HTERT RPE-1 (cell line): ENCODE results near the gene PXDN.

Experiments
- in situ Hi-C: fragments of 300-500 bp; cut with MboI; formaldehyde crosslinking; loops from 4 replicates; pipeline ENCODE4 v1.14.3; 2020; ENCODE audit warnings: low sequenced_read_pairs

Gene PXDN

DNA sequence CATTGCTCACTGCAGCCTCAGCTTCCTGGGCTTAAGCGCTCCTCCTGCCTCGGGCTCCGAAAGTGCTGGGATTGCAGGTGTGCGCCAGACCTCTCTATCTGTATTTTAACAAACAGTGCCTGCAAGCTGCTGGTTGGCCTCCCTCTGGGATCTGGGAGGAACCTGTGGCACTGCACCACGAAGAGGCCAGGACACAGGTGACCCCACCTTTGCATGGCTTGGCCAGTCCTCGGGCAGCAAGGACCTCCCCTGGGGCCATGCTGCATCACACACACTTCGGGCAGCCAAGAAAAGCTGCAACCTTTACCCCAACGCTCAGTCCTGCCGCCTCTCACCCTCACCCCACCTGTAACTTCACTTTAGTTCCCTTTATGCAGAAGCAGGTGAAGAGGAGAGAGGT, 70.0 kb downstream of the PXDN start:
- in situ Hi-C loops, result no loop called here

DNA sequence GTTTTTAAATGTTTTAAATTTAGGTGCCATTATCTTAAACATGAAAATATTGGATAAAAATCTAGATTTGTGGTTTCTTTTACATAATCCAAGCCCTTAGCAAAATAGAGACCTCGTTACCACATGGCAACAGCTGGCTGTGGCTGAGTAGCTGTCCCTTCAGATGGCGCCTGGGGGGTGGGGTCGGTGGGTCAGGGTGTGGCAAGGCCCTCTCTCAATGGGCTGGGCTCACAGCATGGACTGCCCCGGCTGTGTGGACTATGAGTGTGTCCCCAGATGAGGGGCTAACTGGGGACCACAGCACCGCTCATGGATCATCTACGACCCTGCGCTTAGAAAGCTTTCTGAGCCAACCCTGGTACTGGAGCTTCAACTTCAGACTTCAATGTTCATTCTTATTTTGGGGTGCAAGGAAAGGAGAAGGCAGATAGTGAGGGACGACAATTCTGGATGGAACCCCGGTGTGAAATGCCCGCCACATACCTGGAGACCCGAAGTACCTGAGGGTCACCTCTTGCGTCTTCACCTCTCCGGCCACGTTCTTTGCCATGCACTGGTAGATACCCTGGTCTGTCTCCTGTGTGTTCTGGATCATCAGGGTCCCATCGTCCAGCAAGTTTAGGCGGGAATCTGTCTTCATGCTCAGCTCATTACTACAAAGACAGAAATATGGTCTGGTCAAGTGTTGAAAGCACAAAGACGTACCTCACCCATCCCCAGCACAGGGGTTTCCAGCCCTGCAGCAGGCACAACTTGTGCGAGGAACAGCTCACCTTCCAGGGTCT, 71.0 kb downstream of the PXDN start:
- in situ Hi-C loops, result no loop called here

DNA sequence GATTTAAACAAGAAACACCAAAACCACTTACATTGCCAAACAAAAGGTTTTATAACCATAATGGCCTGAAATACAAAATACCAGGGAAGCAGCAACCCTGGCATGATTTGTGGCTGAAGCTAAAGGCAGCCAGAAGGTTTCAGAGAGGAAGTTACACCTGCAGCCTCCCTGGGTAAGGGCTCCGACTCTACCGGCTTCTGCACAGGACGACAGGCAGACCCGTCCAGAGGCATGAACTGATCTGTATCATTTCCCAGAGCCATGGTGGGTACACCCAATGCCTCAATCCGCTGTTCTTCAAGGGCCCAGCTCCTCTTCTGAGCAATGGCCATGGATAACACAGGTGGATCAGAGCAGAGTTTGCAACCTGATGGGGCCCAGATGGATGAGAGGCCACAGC, 71.6 kb downstream of the PXDN start:
- in situ Hi-C loops, result no loop called here

DNA sequence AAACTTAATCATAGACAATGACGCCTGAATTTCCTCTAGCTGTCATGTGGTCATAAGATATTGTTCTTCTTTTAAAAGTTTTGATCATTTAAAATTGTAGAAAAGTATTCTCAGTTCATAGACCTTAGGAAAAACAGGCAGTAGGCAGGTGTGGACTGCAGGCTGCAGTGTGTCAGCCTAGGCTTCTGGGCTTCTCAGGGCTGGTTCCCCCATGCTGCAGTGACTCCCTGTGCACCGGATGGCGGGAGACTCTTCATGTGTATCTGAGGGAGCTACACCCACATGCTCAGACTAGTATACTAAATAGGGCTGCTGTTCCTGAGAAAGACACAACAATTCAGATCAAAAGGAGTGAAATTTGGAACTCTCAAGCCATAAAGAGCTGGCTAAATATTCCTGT, 72.4 kb downstream of the PXDN start:
- in situ Hi-C loops, result no loop called here

DNA sequence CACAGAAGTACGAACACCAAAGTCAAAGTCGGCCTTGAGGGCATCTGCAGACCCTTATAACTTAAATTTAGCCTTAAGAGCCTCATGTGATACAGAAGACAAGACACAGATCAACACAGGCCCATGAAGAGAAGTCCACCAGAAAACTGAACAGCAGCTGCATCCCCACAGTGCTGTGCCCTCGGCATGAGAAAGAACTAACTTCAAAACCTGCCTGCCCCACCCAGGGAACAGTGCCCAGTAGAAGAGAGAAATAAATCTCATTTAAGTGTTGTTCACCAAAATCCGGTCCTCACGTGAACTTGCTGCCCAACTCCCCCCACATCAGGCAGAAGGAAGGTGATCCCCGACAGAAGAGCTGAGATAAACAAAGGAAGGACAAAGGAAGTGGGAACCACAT, 73.7 kb downstream of the PXDN start:
- in situ Hi-C loops, result no loop called here

DNA sequence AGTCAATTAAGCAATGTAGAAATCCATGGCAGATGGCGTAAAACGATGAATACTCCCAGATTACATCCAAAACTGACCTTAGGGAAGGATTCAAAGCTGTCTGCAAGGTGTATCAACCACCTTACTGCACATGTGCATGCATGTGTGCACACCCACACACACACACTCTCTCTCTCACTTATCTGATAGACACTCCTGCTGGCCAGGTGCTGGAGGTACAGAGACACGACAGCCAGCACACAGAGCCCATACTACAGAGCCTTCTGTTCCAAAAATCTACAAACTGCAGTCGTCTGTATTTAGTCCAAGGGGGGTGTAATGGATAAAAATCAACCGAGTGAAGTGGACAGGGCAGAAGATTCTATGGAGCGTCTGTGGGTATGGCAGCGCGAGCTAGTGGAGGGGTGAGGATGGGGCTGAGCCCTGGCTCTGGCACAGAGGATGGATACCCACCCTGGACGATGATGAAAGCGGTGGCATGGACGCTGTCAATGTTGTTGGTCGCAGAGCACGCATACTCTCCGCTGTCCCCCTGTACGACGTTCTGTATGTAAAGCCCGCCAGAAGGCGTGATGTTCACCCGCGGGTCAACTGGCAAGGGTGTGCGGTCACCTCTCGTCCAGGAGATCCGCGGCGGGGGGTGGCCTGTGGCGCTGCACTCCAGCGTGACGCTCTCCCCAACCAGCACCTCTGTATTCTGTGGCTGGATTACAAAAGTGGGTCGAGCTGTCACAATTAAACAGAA, 78.4 kb downstream of the PXDN start:
- in situ Hi-C loops, result no loop called here

DNA sequence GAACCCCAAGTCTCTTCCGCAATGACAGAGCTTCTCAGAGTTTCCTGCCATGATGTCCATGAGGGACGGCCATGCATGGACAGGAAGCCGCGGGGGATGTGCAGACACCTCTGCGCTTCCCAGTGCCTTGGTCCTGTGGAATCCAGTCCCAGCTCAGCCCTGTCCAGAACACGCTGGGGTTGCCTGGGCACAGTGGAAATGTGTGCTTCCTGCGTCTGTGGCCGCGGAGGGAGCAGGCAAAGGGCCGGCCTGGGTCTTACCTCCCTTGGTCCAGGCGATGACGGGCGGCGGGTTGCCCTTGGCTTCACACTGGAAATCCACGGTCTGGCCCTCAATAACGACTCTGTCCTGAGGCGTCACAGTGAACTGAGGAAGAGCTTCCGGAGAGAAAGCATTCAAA, 79.6 kb downstream of the PXDN start:
- in situ Hi-C loops, result no loop called here

DNA sequence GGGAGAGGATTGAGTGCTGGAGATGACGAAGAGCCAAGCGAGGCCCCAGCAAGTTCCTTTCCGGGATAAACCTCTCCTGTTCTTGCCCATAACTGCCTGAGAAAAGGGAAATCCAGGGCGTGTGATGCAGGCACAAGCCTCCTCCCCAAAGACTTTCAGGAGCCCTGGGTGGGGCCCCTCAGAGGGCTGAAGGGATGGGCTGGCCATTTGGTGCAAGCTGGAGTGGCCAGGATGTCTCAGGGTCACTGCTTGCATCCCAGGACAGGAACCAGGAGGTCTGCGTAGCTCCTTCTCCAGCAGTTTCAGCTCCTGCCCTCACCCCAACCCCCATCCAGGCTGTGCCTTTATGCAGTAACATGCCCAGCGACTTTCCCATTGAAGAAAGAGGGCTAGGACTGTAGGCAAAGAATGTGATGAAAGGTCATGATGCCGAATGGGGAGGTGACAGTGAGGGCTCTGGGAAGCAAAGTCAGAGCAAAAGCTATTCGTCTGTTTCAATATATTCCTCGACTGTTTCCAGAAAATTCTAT, 80.2 kb downstream of the PXDN start:
- in situ Hi-C loops, result no loop called here

DNA sequence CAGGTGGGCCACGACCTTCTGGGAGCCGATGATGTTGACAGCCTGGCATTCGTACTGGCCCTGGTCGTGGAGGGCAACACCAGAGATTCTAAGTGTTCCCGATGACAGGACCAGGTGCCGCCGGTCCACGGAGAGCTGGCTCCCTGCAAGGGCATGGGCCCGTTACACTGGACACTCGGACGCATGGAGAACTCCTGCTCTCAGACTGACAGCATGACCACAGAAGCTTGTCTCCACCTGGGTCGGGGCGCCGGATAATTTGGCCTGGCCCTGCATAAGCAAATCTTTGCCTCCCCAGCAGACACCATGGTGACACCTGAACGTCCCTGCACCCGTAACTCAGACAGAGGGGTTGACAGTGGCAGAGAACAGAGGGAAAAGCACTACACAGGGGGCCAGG, 80.7 kb downstream of the PXDN start:
- in situ Hi-C loops, result no loop called here

DNA sequence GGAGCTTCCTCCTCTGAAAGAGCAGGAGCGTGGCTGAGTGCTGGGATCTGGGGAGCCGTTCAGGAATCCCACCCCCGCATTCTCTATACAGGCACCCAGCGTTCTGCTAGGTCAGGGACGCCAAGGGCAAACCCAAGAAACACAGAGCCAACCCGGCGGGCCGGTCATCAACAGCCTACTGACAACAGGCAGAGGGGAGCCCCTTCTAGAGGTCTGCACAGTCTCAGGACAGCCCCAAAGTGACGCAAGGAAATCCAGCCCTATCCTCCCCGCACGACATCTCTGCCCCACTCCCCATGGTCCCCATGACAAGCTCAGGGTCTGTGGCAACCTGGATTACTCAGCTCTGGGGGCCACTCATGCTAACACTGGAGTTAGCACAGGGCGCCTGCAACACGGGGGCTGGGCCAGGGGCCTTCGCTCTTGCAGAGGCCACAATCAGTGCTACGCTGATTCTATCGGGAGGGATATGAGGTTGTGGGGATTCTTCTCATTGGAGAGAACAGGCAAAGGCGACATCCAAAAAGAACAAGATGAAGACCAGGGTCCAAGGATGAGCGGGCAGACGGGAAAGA, 81.6 kb downstream of the PXDN start:
- in situ Hi-C loops, result no loop called here

DNA sequence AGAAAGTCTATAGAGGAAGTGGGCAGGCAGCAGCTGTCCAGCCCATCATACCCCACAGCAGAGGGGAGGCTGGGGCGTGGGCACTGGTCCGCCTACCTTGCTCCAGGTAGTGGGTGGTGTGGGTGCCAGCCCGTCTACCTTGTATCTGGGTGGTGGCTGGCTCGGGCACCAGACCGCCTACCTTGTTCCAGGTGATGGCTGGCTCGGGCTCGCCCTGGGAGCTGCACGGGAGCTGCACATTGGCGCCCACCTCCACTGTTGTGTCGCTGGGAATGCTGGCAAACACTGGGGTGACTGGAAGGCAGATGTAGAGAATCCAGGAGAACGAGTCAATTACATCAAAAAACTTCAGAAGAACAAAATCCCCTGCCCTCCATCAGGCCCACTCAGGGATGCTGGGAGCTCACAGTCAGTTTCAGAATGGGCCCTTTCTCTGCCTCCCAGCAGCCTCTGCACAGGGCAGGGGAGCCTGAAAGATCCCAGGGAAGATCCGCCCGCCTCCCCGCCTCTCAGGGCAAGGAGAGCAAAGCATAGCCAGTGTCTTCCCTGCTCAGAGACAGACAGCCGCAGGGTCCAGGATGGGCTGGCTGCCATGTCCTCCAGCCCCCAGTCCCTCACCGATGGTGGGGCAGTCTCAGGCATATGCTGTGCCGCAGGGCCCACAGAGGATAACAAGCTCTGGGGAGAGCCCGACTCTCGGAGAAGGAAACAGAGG, 82.3 kb downstream of the PXDN start:
- in situ Hi-C loops, result no loop called here

DNA sequence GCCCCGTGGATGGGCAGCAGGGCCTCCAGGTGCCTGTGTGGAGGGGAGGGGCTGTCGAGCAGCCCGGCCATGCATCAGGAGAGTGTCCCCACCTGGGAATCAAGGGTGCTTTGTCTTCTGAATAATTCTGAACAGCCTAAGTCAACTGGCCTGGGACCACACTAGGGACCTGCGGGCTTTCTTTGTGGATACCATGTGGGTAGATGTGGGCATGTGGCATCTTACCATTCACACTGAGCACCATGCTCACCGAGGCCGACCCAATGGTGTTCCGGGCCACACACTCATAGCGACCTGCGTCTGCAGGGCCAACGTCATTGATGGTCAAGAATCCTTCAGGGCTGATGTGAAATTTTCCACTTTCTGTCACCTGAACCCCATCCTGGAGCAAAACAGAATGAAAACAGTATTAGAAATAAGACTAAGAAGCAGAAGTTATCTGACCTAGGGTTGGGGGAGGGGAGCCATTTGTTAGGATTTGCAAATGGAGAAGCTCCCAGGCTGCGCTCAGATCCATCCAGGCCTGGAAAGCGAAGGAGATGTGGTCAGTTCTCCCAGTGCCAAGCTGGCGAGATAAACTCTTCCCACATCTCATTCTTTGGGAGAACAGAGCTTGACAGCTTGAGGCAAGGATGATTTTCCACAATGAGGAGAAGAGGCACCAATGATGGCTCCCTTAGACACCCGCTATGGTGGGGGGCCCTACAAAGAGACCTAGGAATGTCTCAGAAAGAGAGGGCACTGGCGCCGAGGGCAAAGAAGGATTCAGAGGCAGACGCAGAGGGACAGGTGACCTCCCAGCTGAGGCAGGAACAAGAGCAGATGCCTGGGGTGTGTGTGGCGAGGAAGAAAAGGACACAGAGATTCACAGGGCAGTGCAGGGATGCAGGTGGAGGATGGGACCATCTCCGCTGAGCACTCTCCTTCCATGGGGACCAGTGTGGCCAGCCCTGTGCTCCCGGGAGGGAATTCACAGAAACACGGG, 83.4 kb downstream of the PXDN start:
- in situ Hi-C loops, result no loop called here

DNA sequence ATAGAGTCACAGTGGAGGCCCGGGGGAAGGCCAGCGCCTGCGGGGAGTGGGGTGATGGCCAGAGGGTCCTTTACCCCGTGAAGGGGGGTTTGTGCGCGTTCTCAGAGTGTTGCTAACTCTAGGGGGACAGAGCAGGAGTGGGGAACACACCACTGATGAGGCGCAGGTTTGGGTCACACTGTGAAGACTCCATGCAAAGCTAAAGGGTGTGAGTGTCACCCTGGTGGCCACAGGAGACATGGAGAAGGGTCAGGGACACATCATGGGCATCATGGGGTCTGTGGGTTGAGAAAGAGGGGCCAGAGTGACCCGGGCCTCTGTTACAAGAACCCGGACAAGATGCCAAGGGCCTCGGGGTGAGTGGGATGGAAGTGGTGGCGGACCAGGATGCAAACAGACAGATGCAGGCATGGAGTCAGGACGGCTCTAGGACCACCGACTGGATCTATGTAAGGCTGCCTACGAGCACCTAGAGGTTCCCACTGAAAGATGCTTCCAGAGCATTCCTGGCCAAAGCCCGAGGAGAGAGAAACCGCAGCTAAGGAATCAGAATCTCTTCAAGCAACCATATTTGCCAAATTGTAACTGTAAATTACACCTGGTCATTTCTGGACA, 84.3 kb downstream of the PXDN start:
- in situ Hi-C loops, result no loop called here

DNA sequence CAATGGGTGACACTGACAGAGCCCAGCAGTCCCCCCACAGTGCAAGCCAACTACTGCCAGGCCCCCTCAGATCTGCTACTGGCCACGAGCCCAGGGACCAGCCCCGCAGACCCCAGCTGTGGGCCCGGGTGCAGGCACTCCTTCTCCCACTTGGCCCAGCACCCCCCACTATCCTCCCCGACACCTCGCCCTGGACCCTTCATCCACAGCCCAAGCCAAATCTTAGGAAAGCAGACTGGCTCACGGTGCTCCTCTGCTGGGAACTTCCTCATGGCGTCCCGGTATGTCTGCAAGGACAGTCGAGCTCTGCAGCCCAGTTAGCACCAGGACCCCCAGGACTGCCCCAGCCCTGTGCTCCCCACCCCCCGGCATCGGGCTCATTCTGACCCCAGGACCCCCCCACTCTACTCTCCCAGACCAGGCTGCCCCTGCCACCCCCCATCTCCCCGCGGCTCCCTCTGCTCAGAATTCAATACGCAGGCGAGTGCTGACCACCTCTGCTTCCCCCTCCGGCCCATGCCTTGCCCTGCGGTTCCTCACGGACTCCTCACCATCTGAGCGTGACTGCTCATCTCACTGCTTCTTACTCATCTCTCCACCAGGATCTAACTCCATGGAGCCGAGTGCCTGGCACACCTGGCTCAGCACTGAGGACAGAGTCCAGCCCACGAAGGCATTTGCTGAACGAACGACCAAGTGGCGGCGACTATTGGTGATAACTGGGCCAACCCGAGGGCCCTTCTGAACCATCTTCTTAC, 85.7 kb downstream of the PXDN start:
- in situ Hi-C loops, result no loop called here

DNA sequence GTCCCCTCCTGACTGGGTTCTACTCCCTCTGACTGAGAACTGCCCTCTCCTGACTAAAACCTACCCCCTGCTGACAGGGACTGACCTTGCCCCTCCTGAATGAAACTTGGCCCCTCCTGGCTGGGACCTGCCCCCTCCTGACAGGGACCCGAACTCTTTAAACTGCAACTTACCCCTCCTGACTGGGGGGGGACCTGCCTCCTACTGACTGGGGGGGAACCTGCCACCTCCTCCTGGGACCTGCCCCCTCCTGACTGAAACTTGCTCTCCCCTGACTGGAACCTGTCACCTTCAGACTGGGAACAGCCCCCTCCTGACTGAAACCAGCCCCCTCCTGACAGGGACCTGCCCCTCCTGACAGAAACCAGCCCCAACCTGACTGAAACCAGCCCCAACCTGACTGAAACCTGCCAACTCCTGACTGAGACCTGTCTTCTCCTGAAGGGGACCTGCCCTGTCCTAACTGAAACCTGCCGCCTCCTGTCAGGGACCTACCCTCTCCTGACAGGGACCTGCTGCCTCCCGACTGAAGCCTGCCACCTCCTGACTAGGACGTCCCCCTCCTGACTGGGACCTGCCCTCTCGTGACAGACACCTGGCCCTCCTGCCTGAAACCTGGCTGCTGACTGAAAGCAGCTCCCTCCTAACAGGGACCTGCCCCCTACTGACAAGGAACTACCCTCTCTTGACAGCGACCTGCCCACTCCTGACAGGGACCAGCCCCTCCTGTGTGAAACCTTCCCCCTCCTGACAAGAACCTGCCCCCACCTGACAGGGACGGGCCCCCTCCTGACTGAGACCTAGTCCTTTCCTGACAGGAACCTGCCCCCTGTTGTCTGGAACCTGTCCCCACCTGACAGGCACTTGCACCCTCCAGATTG, 87.1 kb downstream of the PXDN start:
- in situ Hi-C loops, result no loop called here

DNA sequence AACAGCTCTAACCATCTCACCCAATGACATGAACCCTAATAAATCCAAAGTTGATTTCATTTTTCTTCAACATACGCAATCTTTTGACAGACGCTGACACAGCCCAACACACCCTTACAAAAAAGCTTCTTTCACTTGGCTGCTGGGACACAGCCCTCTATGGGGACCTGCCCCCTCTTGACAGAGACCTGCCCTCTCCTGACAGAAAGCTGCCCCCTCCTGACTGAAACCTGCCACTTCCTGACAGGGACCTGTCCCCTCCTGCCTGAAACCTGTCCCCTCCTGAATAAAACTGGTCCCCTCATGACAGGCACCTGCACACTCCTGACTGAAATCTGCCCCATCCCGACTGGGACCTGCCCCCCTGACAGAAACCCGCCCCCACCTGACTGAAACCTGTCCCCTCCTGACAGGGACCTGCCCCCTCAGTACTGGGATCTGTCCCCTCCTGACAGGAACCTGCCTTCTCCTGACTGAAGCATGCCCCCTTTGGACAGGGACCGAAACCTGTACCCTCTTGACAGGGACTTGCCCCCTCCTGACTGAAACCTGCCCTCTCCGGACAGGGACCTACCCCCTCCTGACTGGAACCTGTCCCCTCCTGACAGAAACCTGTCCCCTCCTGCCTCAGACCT, 87.9 kb downstream of the PXDN start:
- in situ Hi-C loops, result no loop called here

DNA sequence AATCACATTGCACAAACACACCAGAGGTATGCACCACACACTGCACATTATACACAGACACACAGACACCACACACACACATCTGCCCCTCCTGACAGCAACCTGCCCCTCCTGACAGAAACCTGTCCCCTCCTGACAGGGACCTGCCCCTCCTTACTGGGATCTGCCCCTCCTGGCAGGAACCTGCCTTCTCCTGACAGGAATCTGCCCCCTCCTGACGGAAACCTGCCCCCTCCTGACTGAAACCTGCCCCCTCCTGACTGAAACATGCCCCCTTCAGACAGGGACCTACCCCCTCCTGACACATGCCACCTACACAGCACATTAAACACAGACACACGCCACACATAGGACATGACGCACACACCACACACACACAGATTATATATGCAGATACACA, 88.9 kb downstream of the PXDN start:
- in situ Hi-C loops, result no loop called here
